DOHH2 (cell line): ENCODE data around the gene SIPA1L2.

Experiments used
- H3F3A ChIP-seq: fragments of 200-600 bp; sonication (generic), shearing (Covaris generic); 2 replicates; pipeline ENCODE4 v1.6.0; 2016; ENCODE audit warnings: antibody characterized with exemption, mild to moderate bottlenecking; ENCODE audit not compliant: control insufficient read depth, insufficient read depth
- H3K27ac ChIP-seq: fragments of 200-600 bp; sonication (generic); 2 replicates; pipeline ENCODE4 v1.5.1; 2014; ENCODE audit warnings: low read depth, mild to moderate bottlenecking, low read length, moderate library complexity
- H3K27me3 ChIP-seq: fragments of 200-600 bp; sonication (generic); 2 replicates; pipeline ENCODE4 v1.6.1; 2014; ENCODE audit warnings: mild to moderate bottlenecking, low read length, mixed read lengths; ENCODE audit not compliant: control insufficient read depth
- H3K36me3 ChIP-seq: fragments of 200-600 bp; sonication (generic); 2 replicates; pipeline ENCODE4 v1.6.1; 2014; ENCODE audit warnings: mild to moderate bottlenecking, low read length, moderate library complexity, mixed read lengths; ENCODE audit not compliant: control insufficient read depth
- H3K4me1 ChIP-seq: fragments of 200-600 bp; sonication (generic); 2 replicates; pipeline ENCODE4 v1.6.1; 2014; ENCODE audit warnings: mild to moderate bottlenecking, low read length, mixed read lengths; ENCODE audit not compliant: control insufficient read depth
- H3K4me2 ChIP-seq: fragments of 200-600 bp; sonication (generic); 2 replicates; pipeline ENCODE4 v1.6.0; 2014; ENCODE audit warnings: mild to moderate bottlenecking, low read length, moderate library complexity
- H3K4me3 ChIP-seq: fragments of 200-600 bp; sonication (generic); 2 replicates; pipeline ENCODE4 v1.5.1; 2014; ENCODE audit warnings: mild to moderate bottlenecking, low read length, mixed read lengths
- H3K79me2 ChIP-seq: fragments of 200-600 bp; sonication (generic); 2 replicates; pipeline ENCODE4 v1.6.1; 2014; ENCODE audit warnings: mild to moderate bottlenecking, low read length, mixed read lengths; ENCODE audit not compliant: control insufficient read depth
- H3K9me2 ChIP-seq: fragments of 200-600 bp; sonication (generic); replicated peaks from 2 replicates; pipeline ENCODE4 v1.6.1; 2014; ENCODE audit warnings: mild to moderate bottlenecking, low read length, mixed read lengths; ENCODE audit not compliant: control insufficient read depth
- H3K9me3 ChIP-seq: fragments of 200-600 bp; sonication (generic); 2 replicates; pipeline ENCODE4 v1.6.1; 2014; ENCODE audit warnings: antibody characterized with exemption, low read length, mixed read lengths; ENCODE audit not compliant: control insufficient read depth, insufficient read depth
- H4K20me1 ChIP-seq: fragments of 200-600 bp; sonication (generic); 2 replicates; pipeline ENCODE4 v1.6.0; 2014; ENCODE audit warnings: low read depth, mild to moderate bottlenecking, antibody characterized with exemption, low read length, moderate library complexity; ENCODE audit not compliant: control insufficient read depth, insufficient read depth
- EZH2phosphoT487 ChIP-seq: fragments of 200-600 bp; sonication (generic); IDR thresholded peaks from 2 replicates; pipeline ENCODE4 v1.6.1; 2017; ENCODE audit warnings: borderline replicate concordance, mild to moderate bottlenecking, antibody characterized with exemption, low read length, moderate library complexity, mixed read lengths
- TF ChIP-seq, protein P1 (sequence below): fragments of 200-600 bp; sonication (generic); IDR thresholded peaks from one replicate; pipeline ENCODE4 v1.5.1; 2014; ENCODE audit warnings: antibody characterized with exemption, mild to moderate bottlenecking, low read depth, low read length; ENCODE audit not compliant: poor library complexity, severe bottlenecking

Gene SIPA1L2

DNA sequence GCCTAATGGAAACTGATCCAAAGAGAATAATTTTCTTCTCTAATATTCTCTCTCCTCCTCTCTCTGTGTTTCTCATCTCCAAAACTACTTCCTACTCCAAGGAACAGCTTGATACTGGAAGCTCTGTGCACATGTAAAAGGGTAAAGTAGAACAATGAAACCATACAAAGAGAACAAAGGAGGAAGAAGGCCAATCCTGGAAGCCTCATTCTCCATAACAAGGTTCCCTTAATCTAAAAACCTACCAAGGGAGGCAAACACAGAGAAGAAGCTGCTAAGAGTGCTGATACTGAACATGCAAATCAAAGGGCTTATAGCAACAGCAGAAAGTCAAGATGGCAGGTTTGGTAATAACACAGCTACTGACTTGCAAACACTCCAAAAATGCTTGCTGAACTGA lies 44.4 kb downstream of the SIPA1L2 start:
- Histone ChIP-seq H3K4me1 (no peaks in the 10 kb centered on the region), H3K9me2 (no peaks in the 10 kb centered on the region), H3K79me2 (no peaks in the 10 kb centered on the region)

DNA sequence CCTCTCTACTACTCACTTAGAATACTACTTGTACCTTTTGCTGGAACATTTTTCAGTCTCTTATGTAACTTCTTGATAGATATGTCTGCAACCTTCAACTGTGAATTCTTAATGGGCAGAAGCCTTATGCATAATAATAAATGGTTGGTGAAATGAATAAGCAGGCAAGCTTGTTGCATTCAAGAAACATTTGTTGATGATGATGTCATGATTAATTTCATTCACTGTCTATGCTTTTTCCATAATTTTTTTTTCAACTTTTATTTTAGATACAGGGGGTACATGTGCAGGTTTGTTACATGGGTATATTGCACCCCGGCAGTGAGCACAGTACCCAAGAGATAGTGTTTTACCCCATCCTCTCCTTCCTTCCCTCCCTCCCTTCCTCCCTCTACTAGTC lies 48.0 kb downstream of the SIPA1L2 start:
- no peaks in the 10 kb centered on the region for H3K36me3 ChIP-seq
- no peaks in the 10 kb centered on the region for H3F3A ChIP-seq
- H3K79me2 ChIP-seq = no peaks in the 10 kb centered on the region
- TF ChIP-seq, protein P1, sequence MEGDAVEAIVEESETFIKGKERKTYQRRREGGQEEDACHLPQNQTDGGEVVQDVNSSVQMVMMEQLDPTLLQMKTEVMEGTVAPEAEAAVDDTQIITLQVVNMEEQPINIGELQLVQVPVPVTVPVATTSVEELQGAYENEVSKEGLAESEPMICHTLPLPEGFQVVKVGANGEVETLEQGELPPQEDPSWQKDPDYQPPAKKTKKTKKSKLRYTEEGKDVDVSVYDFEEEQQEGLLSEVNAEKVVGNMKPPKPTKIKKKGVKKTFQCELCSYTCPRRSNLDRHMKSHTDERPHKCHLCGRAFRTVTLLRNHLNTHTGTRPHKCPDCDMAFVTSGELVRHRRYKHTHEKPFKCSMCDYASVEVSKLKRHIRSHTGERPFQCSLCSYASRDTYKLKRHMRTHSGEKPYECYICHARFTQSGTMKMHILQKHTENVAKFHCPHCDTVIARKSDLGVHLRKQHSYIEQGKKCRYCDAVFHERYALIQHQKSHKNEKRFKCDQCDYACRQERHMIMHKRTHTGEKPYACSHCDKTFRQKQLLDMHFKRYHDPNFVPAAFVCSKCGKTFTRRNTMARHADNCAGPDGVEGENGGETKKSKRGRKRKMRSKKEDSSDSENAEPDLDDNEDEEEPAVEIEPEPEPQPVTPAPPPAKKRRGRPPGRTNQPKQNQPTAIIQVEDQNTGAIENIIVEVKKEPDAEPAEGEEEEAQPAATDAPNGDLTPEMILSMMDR = no peak
- no peak for TF ChIP-seq EZH2phosphoT487
- no peak overlapping the region for H3K4me3 ChIP-seq
- H3K27ac ChIP-seq = no peak overlapping the region
- H3K27me3 ChIP-seq = no peaks in the 10 kb centered on the region
- H3K4me1 ChIP-seq = no peaks in the 10 kb centered on the region
- H3K9me3 ChIP-seq = no peaks in the 10 kb centered on the region
- H3K9me2 ChIP-seq = no peaks in the 10 kb centered on the region
- no peak overlapping the region for H3K4me2 ChIP-seq
- no peaks in the 10 kb centered on the region for H4K20me1 ChIP-seq

More for the DNA sequence above, 44.4 kb downstream of the SIPA1L2 start:
- H3F3A ChIP-seq = no peaks in the 10 kb centered on the region
- no peaks in the 10 kb centered on the region for H3K27me3 ChIP-seq
- TF ChIP-seq EZH2phosphoT487 = no peak
- TF ChIP-seq, protein P1 = no peak
- H3K4me3 ChIP-seq = no peak overlapping the region
- no peak overlapping the region for H3K27ac ChIP-seq
- H4K20me1 ChIP-seq = no peaks in the 10 kb centered on the region
- no peaks in the 10 kb centered on the region for H3K36me3 ChIP-seq
- H3K4me2 ChIP-seq = no peak overlapping the region
- no peaks in the 10 kb centered on the region for H3K9me3 ChIP-seq
